Liver (tissue), 3 donors: ENCODE measurements around the gene IER2.

Source experiments
- CTCF ChIP-seq: fragments of 150-350 bp; IDR thresholded peaks from 2 replicates; pipeline ENCODE4 v1.5.1; 2017; ENCODE audit warnings: improper control_type of control experiment, low read depth, low read length; ENCODE audit not compliant: missing input control
- GABPA ChIP-seq, 2 donors: IDR thresholded peaks in 1 of 2; conservative IDR thresholded peaks in 1 of 2; 2 replicates each; pipeline ENCODE4 v1.6.1; 2016; ENCODE audit warnings: antibody characterized with exemption in 2 of 2, mild to moderate bottlenecking in 1 of 2, moderate library complexity in 1 of 2
- HNF4G ChIP-seq: IDR thresholded peaks from 2 replicates; pipeline ENCODE4 v1.6.1; 2016; ENCODE audit warnings: antibody characterized with exemption
- JUND ChIP-seq, 2 donors: IDR thresholded peaks; 2 replicates each; pipeline ENCODE4 v1.6.1; 2016; ENCODE audit warnings: antibody characterized with exemption in 2 of 2
- MAX ChIP-seq: IDR thresholded peaks from 2 replicates; pipeline ENCODE4 v1.6.1; 2016; ENCODE audit warnings: antibody characterized with exemption
- NR2F2 ChIP-seq: IDR thresholded peaks from 2 replicates; pipeline ENCODE4 v1.6.1; 2016; ENCODE audit warnings: antibody characterized with exemption
- RAD21 ChIP-seq, 2 donors: IDR thresholded peaks; 2 replicates each; pipeline ENCODE4 v1.6.1; 2016; ENCODE audit warnings: antibody characterized with exemption in 2 of 2, mild to moderate bottlenecking in 2 of 2
- REST ChIP-seq: IDR thresholded peaks from 2 replicates; pipeline ENCODE4 v1.6.1; 2016; ENCODE audit warnings: antibody characterized with exemption, mild to moderate bottlenecking
- TAF1 ChIP-seq: conservative IDR thresholded peaks from 2 replicates; pipeline ENCODE4 v1.6.1; 2016; ENCODE audit warnings: antibody characterized with exemption, mild to moderate bottlenecking
- YY1 ChIP-seq: IDR thresholded peaks from 2 replicates; pipeline ENCODE4 v1.6.1; 2016; ENCODE audit warnings: antibody characterized with exemption, mild to moderate bottlenecking
- donor health status: healthy.
- donor health status: healthy.

- TF ChIP-seq REST: no peak
- no peak for TF ChIP-seq CTCF
- no peak for TF ChIP-seq HNF4G
- TF ChIP-seq YY1: no peak
- TF ChIP-seq RAD21 (IDR thresholded peaks at IDR 0.05): no peak
- TF ChIP-seq JUND (IDR thresholded peaks at IDR 0.05): no peak
- no peak for TF ChIP-seq GABPA (IDR thresholded peaks at IDR 0.05 in 1 of 2, conservative IDR thresholded peaks at IDR 0.05 in 1 of 2)
- TF ChIP-seq TAF1: no peak
- no peak for TF ChIP-seq NR2F2
- no peak for TF ChIP-seq MAX
Measured at GRCh38 chr19:13103581-13104359, 46.4 kb upstream of the IER2 start.
